Fibroblast of skin of back (primary cell): ENCODE results near the gene CMTM5. TPM values are rescaled to one million over a fixed set of nuclear protein-coding genes. Genes with fewer than 3 reads are reported as not detected.
A peak's percentile ranks its signal among the peaks of the same experiment; 100 is the strongest.

Source experiments
- DNase-seq: peaks from one replicate; pipeline ENCODE4 v3.0.0-alpha.2; 2013
- polyA plus RNA-seq, 2 experiments: library from polyadenylated mRNA; unstranded; fragments of 120-200 nt; gene quantifications; one replicate each; pipeline ENCODE4 v1.2.1, GENCODE V29; 2013; ENCODE audit not compliant: insufficient read length in 2 of 2

The CMTM5 gene, protein sequence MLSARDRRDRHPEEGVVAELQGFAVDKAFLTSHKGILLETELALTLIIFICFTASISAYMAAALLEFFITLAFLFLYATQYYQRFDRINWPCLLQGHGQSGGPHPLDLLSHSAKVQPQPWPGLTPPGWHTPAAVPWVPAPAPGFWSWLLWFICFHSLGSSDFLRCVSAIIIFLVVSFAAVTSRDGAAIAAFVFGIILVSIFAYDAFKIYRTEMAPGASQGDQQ
- 0.17 TPM for polyA plus RNA-seq (2013, experiment 1 of 2; ENCODE audit: insufficient read length)
- 0.24 TPM for polyA plus RNA-seq (2013, experiment 2 of 2; ENCODE audit: insufficient read length)

- peak; percentile 33 for DNase-seq
Observed at GRCh38 chr14:23376482-23377197, at the start of gene CMTM5. CMTM5 (plus strand) TSS chr14:23377046; CDS start chr14:23377252, 206 bp downstream.

- DNase-seq = peak; percentile 68
Observed at GRCh38 chr14:23327947-23328744, 48.7 kb upstream of the CMTM5 start.

DNA sequence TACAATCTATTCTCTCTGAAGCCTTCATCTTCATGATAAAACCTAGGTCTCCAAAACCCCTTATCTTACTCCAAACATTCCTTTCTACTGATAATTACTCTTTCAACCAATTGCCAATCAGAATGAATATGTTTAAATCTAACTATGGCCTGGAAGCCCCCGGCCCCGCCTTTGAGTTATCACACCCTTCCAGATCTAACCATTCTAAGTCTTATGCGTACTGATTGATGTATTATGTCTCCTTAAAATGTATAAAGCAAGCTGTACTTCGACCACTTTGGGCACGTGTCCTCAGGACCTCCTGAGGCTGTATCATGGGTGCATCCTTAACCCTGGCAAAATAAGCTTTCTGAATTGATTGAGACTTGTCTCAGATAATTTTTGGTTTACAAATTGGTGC, 41.2 kb upstream of the CMTM5 start:
- no peak for DNase-seq

- no peak for DNase-seq
Observed at GRCh38 chr14:23339506-23340268, 37.2 kb upstream of the CMTM5 start.

- no peak for DNase-seq
Observed at GRCh38 chr14:23344481-23344880, 32.4 kb upstream of the CMTM5 start.

GRCh38 chr14:23345987-23346692, 30.7 kb upstream of the CMTM5 start:
- no peak for DNase-seq

DNA sequence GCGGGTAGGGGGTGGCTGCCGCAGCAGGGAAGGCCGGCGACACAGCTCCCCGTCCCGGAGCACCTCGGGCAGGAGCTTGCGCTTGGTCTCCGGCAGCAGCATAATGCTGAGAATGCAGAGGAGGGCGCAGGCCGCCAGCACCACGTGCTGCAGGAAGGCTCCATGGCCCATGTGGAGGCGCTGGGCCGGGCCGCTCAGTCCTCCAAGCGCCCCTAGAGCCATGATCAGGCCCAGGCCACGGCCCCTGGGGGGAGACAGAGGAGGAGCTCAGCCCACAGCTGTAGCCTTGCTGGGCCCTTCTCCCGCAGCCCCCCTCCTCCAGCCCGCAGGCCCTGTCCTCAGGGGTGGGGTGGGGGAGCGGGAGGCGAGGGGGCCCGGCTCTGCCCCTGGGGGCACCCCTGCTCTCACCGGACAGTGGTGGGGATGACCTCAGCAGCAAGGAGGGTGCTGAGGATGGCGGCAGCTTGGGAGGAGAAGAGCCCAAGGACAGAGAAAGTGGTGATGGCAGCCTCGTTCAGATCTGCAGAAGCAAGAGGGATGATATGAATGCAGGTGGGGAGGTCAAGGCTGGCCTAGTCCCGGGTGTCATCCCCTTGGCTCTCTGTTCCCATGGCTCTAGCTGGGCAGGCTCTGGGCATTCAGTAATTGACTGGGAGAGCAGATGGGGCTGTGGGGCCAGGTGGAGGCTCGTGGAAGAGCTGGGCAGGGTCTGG, 30.0 kb upstream of the CMTM5 start:
- no peak for DNase-seq

DNA sequence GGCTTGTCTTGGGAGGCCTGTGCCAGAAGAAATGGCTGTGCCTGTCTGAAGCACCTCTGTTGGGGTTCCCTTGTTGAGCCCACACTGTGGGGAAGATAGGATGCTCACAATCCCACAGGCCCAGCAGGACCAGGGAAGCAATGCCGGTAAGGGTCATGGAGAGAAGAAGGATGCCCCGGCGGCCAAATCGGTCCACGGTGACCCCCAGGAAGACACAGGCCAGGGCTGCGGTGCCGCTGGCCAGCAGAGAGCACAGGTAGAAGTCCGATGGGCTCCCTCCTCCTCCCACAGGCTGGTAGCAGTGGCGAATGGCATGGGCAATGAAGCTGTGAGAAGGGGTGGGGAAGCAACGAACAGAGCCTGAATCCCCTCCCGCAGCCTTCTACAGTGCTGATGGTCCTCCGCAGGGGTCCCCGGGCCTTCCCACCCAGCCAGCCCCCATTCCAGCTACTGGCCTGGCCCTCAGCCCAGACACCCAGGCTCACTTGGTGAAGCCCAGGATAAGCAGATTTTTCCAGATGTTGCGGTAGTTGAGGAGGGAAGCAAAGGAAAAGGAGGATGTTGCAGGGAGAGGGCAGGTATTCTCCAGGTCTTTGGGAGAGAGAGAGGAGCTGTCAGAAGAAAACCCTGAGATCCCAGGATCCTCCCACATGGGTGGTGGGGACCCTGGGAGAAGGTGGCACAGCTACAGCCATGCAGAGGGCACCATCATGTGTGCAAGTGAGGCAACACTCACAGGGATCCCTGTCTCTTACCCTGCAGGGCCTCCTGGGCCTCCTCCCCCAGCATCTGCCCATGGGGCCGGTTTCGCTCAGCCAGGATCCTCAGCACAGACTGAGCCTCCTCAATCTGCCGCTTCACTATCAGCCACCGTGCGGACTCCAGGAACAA, 29.2 kb upstream of the CMTM5 start:
- DNase-seq = no peak

DNA sequence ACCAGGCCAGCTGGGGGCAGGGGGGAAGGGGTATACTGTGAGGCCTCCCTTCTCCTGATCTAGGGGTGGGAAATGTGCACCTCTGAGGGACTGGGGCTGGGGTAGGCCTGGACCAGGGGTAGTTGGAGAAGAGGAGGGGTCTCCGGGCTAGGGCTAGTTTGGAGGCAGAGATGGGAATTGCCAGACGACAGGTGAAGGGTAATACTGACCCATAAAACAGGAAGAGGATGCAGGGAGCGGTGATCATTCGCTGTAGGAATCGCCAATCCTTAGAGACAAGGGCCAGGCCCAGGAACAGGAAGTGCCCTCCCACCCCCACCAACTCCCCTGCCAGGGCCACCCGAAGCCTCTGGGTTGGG, 28.6 kb upstream of the CMTM5 start:
- DNase-seq = no peak

DNA sequence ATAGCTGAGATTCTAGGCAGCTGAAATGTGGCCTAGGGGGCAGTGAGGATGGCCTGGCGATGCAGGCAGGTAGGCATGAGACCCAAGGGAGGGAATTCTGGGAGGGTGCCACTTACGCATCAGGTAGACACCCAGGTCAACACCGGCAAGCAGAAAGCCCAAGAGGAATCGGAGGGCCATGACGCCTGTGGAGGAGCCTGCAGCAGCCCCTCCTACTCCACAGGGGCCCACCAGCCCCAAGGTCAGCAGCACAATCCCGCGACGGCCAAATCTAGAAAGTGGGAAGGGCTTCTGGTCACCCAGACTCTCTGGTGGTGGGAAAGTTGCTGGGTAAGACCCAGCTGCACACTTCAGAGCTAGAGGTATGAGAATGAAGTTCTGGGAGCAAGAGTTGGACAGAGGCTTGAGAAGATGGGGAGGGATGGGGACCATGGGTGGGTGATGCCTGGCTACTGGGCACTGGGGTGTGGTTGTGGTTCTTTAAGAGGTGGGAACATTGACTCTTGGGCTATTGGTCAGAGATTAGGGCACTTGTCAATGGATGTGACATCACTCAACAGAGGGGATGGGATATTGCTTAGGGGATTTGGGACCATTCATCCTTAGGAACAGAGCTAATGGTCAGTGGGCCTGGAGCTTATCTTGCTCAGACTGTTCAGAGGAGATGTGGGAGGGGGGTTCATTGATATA, 27.5 kb upstream of the CMTM5 start:
- no peak for DNase-seq

DNA sequence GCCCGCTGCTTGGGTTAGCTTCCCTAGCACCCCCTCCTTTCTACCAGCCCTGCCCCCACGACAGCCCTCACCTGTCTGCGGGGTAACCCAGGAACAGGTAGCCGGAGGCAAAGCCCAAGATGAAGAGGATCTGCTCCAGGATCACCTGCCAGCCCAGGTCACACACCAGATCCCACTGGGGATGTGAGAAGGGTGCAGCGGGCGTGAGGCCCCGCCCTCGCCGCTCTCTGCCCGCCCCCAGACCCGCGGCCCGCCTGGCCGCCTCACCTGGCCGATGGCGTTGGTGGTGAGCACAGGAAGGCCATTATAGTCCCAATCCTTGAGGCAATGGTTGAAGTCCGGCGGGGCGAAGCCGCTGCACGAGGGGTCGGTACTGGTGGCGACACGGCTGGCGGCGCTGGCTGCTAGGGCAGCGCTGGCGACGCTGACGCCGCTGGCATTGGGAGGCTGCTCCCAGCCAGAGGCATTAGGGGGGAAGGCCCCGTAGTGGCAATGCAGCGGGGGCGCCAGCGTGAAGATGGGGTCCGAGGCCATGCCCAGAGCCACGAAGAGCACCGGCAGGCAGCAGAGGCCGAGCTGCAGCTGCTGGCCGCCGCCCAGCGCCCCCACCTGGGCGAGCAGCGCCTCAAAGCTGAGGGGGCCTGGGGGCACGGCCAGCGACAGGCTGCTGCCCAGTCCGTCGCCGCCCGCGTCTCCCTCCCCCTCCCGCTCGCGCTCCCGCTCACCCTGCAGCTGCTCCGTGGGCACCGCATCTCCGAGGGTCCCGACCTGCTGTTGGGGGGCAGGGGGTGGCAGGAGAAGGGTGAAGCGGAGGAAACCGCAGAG, 25.0 kb upstream of the CMTM5 start:
- DNase-seq = no peak

GRCh38 chr14:23352506-23353432, 24.1 kb upstream of the CMTM5 start, which contains the start of gene SLC22A17:
SLC22A17 (minus strand) TSS chr14:23352887.
- peak; percentile 91 for DNase-seq

DNA sequence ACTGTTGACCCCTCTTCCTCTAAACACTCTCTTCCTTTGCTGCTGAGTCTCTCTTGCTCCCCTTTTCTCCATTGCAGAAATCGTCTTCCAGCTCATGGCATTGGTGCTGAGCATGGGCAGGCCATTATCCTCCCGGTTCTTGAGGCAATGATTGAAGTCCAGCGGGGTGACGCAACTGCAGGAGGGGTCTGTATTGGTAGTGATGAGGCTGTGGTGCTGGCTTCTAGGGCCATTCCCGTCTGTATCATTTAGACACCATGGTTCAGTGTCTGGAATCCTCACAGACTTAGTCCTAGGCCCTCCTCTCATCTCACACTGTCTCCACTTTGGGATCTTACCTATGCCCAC, 23.4 kb upstream of the CMTM5 start:
- DNase-seq = no peak

GRCh38 chr14:23354990-23355389, 21.9 kb upstream of the CMTM5 start:
- no peak for DNase-seq

DNA sequence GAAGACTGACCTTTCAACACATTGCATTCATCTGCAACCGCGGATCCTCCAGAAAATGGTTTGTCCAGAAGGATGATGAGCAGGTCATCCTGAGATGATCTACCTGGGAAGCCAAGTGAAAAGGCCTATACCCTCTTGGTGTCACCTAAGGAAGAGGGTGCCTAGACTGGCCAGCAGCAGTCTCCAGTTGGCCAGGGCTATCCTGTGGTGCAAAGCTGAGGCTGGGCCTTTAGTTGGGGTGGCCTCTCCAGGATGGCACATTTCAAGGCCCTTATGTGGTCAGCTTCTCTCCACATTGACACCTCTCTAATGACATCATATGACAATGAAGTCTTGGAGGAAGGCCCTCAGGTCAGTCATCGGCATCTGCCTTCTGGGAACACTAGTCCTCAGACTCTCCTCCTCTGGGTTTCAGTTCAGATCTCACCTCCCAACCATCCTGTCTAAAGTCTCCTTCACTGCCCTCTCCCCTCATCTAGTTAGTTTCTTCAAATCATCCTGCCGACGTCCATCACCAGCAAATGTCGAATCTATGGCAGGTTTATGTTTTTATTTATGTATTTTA, 20.9 kb upstream of the CMTM5 start:
- DNase-seq = no peak

DNA sequence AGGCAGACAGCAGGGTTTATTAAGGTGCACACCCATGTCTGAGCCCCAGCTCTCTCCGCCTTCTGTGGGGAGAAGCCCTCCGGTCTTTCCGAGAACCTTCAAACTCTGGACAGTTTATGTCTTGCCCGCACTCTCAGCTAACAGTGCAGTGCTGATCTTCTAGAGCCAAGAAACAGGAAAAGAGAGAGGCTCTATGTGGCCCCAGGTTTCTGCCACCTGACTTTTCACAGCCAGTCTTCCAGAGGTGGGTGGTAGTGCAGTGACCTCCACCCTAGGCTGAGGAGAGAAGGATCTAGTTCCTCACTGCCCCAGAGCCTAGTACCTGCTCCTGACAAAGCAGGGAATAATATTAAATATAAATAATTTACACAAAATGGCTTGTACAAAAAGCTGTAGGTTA, 20.2 kb upstream of the CMTM5 start:
- no peak for DNase-seq

DNA sequence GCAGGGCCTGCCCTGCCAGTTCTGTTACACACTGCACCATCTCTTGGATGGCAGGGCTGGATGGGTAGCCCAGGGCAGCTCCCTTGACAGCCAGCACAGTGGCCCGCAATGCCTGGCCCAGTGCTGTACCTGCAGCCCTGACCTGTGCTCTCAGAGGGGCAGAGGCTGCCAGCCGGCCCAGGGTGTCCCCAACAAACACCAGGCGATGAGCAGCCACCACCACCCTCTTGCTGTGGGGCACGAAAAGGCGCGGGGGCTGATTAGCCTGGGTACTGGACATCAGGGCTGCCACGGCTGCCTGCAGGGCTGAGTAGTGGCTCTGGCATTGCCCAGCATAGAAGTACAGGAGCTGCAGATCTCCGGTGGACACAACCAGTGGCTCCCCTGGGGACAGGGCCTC, 19.6 kb upstream of the CMTM5 start:
- DNase-seq = no peak
